GM12873 (cell line): ENCODE results near the gene GEN1.

Experiments
- TF ChIP-seq, protein P1 (sequence below): IDR thresholded peaks from 2 replicates; pipeline ENCODE4 v1.5.1; 2012; ENCODE audit warnings: low read depth, mild to moderate bottlenecking, moderate library complexity, low read length, control low read depth; ENCODE audit not compliant: insufficient read depth; ENCODE audit errors: missing control alignments

GEN1 gene

DNA sequence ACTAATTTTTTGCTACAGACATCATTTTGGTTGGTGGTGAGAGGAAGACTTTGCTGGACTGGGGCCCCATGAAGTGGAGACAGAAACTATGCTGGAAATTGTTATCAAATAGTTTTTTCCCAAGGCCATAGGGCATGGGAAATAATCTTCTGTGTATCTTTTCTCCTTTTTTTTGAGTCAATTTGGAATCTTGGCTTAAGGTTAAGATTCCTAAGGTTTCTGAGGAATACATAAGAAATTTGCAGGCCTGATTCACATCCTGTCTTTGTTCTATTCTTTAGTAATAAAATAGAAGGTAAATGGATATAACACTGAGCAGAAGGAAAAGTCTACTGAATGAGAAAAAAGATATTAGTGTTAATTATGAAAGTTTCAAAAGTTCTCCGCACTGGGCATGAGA is 16.9 kb upstream of the GEN1 start:
- TF ChIP-seq, protein P1, sequence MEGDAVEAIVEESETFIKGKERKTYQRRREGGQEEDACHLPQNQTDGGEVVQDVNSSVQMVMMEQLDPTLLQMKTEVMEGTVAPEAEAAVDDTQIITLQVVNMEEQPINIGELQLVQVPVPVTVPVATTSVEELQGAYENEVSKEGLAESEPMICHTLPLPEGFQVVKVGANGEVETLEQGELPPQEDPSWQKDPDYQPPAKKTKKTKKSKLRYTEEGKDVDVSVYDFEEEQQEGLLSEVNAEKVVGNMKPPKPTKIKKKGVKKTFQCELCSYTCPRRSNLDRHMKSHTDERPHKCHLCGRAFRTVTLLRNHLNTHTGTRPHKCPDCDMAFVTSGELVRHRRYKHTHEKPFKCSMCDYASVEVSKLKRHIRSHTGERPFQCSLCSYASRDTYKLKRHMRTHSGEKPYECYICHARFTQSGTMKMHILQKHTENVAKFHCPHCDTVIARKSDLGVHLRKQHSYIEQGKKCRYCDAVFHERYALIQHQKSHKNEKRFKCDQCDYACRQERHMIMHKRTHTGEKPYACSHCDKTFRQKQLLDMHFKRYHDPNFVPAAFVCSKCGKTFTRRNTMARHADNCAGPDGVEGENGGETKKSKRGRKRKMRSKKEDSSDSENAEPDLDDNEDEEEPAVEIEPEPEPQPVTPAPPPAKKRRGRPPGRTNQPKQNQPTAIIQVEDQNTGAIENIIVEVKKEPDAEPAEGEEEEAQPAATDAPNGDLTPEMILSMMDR: no peak

DNA sequence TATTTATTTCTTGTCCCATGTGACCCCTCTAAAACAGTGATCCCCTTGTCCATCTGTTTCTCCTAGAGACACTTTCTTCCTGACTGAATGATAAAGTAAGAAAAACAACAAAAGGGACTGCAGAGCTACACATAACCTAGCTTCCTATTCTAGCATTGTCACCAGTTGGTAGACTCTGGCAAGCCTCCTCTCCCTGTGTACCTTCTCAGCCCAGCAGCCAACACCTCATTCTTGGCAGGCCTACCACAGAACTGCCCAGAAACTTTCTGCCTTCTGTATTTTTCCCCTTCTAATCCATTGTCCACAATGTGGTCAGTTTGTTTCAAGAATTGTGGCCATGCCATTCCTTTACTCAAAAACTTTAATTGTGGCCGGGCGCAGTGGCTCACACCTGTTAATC is 13.7 kb upstream of the GEN1 start:
- TF ChIP-seq, protein P1: no peak

DNA sequence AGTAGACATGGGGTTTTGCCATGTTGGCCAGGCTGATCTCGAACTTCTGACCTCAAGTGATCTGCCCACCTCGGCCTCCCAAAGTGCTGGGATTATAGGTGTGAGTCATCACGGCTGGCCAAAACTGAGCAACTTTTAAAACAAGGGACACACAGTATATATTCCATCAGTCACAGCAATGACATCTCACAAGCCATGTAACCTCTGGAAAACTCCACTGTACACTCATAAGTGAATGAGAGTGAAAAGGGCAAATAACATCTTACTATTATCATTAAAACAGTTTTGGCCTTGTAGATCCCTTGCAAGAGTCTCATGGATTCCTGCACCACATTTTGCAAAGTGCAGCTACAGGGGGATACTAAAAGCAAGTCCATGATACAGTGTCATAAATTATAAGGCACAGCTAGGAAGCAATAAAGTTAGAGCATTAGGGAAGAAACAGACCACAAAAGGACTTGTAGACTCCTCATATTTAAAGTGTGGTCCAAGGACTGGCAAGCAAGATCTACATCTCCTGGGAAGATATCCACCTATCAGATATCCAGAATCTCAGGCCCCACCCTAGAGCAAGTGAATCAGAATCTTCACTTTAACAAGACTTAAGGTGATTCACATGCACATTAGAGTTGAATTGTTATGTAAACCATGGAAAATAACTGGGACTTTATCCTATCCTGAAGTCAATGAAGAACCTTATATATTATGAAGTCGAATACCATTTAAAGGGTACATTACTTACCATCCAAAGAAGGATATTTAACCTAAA is 6.1 kb upstream of the GEN1 start:
- TF ChIP-seq, protein P1: no peak

DNA sequence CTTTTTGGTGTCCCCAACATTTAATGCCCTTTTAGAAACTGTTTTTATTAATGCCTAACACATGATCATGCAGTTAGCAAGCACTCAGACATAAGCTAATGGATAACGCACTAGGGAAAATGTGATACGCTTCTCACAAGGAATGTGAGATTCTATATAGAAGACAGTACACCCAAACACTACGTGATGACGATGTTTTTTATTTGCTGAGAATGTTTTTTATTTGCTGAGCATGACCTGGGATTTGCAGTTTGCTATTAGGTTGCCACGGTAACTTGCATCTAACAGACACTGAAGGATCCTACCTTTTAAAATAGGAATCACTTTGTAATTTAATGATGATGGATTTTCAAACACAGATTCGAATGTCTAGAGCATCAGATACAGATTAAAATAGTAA is 5.2 kb upstream of the GEN1 start:
- TF ChIP-seq, protein P1: no peak

DNA sequence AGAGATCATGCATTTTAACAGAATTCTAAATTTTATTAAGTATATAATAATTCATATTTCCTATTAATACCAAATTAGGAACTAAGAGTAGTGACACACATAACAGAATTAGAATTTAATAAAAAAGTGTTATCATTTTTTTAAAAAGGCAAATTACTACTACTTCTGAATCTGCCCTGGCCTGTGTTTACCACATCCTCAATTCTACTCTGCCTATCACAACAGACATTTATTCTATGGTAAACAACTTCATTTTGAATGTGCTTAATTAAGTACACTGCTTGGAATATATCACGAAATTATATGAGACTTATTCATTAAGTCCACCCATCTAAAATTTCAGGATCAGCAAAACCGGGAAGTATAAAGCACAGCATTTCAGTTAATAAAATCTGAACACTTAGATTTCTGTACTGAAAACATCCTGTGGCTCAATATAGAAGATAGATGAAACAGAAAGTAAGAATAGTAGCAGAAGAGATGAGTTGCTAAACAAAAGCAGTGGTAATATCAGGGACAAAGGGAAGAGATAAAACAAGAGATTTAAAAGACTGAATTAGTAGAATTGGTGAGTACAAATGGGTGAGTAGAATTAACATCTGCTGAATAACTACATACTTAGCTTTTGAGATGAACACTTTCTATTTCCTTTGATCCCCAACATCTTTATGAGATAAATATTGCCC is 4.0 kb upstream of the GEN1 start:
- TF ChIP-seq, protein P1: no peak

DNA sequence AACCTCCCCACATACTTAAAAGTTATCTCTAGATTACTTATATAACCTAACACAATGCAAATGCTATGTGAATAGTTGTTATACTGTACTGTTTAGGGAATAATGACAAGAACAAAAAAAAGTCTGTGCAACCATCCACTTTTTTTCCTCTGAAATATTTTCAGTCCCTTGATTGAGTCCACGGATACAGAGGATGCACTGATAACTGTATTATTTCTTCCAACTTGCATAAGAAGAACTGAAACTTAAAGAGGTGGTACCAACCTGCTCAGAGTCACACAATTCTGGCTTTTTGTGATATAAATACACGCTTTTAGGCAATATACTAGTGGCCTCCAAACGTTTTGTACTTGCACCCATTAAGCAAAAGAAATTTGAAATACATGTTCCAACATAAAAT is 1.7 kb upstream of the GEN1 start:
- TF ChIP-seq, protein P1: no peak

DNA sequence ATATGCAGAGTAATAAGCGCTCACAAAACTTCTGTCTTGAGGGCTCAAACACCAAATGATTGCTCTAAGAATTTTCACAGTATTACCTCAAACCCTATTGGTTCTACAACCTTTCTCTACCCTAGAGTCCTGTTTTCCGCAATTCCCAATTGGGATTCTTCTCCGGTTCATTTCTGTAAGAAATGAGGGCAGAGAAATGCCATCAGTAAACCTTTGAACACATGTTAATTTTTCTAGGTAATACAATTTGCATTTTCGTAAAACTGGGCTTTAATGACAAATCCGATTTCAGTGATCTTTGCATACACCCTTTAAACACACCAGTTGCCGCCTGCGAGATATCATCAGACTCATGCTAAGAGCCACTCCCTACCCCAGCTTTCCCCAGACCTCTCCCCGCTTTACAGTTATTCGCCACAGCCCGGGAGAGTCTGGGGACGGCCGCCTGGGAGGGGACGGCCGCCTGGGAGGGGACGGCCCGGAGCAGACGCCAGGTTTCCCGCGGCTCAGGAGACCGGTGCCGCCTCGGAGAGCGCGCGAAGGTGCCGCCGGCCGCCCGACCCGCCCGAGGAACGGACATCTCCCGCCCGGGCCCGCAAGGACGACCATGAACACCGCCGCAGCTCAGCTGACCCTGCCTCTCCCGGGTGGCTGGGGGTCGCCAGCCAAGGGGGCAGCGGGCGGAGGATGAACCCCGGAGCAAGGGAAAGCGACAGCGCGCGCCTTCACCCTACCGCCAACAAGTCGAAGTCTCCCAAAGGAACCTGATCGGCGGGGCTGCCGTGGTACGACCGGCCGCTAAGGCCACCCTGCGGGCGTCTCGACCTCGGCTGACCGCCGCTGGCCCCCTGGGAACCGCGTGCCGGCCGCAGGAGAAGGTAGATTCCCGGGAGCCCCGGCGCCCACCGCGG is 791 bp upstream of the GEN1 start:
- TF ChIP-seq, protein P1: no peak
